Calu3 (cell line): Measurements from ENCODE around the gene FGGY. TPM values are rescaled to one million over a fixed set of nuclear protein-coding genes. Genes with fewer than 3 reads are reported as not detected.
"Not testable (repeated sequence)": the region's sequence is repeated elsewhere in the genome, so short reads cannot be mapped to it uniquely, and the experiment has no call there.

Experiments used
- BruUV-seq: library from RNA; stranded (reverse); fragments of 400-500 nt; replicated peaks from 2 replicates; lab custom pipeline; 2021; lab: Mats Ljungman, UMichigan
- CTCF ChIA-PET: fragments of 300-600 bp; sonication (Branson Sonifier 250); formaldehyde crosslinking; loops from one replicate; lab custom pipeline; 2022; ENCODE audit warnings: antibody characterized with exemption; lab: Charles Lee
- DNase-seq: peaks from one replicate; pipeline ENCODE4 v3.0.0; 2022
- H3K27ac Mint-ChIP-seq: one replicate; pipeline ENCODE4 v1.8.0; 2022; ENCODE audit warnings: mixed read lengths; ENCODE audit not compliant: unreplicated experiment
- H3K27me3 Mint-ChIP-seq: one replicate; pipeline ENCODE4 v1.8.0; 2022; ENCODE audit warnings: mixed read lengths; ENCODE audit not compliant: unreplicated experiment
- H3K36me3 Mint-ChIP-seq: one replicate; pipeline ENCODE4 v1.8.0; 2022; ENCODE audit warnings: mild to moderate bottlenecking, moderate library complexity, mixed read lengths; ENCODE audit not compliant: insufficient read depth, unreplicated experiment
- H3K4me1 Mint-ChIP-seq: one replicate; pipeline ENCODE4 v1.8.0; 2022; ENCODE audit warnings: mild to moderate bottlenecking, low read depth, mixed read lengths; ENCODE audit not compliant: unreplicated experiment
- H3K4me3 Mint-ChIP-seq: one replicate; pipeline ENCODE4 v1.8.0; 2022; ENCODE audit warnings: mild to moderate bottlenecking, low read depth, moderate library complexity, mixed read lengths; ENCODE audit not compliant: unreplicated experiment
- H3K9me3 Mint-ChIP-seq: one replicate; pipeline ENCODE4 v1.8.0; 2022; ENCODE audit warnings: low read depth, mixed read lengths; ENCODE audit not compliant: unreplicated experiment
- intact Hi-C: fragments of 100-400 bp; cut with micrococcal nuclease; formaldehyde crosslinking; loops from one replicate; pipeline ENCODE4 v1.10.0; 2022; ENCODE audit not compliant: unreplicated experiment
- total RNA-seq: library from RNA; stranded (reverse); gene quantifications from 2 replicates; pipeline ENCODE4 v1.2.3, GENCODE V29; 2022
- TF ChIP-seq, protein P1 (sequence below): fragments of 200-600 bp; IDR thresholded peaks from one replicate; pipeline ENCODE4 v1.8.0; 2022; ENCODE audit warnings: antibody characterized with exemption; ENCODE audit not compliant: unreplicated experiment

The FGGY gene
- total RNA-seq, 1 experiment from 2014 or later, result 11.1 TPM

DNA sequence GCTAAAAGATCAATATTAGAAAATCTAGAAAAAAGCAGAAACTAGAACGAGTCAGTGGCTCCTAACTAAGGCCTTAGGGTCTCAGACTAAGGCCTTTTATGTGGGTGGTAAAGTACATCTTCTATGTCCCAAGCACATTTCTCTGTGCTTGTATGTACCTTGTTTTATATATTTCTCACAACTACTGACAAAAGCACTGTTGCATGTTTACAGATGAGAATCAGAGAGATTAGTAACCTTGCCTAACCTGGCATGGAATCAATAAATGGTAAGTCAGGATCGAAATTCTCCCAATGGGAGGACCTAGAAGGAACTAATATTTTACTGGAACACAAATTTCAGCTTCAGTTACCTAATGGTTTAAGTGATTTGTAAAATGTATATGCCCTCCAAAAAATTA is 160.9 kb downstream of the FGGY start:
- Mint-ChIP-seq H3K4me1 (peaks cover 19% of the 10 kb centered on the region), H3K36me3 (no peaks in the 10 kb centered on the region), H3K27me3 (no peaks in the 10 kb centered on the region), H3K9me3 (peaks cover 3% of the 10 kb centered on the region), H3K27ac (no peak overlapping the region), H3K4me3 (no peak overlapping the region)
- TF ChIP-seq, protein P1, sequence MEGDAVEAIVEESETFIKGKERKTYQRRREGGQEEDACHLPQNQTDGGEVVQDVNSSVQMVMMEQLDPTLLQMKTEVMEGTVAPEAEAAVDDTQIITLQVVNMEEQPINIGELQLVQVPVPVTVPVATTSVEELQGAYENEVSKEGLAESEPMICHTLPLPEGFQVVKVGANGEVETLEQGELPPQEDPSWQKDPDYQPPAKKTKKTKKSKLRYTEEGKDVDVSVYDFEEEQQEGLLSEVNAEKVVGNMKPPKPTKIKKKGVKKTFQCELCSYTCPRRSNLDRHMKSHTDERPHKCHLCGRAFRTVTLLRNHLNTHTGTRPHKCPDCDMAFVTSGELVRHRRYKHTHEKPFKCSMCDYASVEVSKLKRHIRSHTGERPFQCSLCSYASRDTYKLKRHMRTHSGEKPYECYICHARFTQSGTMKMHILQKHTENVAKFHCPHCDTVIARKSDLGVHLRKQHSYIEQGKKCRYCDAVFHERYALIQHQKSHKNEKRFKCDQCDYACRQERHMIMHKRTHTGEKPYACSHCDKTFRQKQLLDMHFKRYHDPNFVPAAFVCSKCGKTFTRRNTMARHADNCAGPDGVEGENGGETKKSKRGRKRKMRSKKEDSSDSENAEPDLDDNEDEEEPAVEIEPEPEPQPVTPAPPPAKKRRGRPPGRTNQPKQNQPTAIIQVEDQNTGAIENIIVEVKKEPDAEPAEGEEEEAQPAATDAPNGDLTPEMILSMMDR, result no peak
- intact Hi-C loops, result no loop called here
- CTCF ChIA-PET, result no interaction called here
- no TSS peak for BruUV-seq
- no peak for DNase-seq

DNA sequence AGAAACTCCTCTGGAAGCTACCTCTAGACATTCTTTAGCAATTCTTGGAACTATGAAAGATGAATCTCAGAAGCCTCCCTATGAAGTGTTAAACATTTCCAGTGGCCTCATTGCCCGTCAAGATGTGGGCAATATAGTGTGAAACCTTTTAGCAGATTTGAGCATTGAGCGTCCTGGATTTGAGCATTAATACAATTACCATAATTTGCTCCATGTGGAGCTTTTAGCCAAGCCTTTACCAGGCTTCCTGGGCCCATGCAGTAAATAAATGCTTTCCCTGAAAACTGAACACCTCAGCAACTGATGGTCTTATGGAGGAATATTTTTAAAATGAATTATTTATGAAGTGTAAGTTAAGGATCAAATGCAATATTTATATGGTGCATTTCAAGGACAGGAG is 162.0 kb downstream of the FGGY start:
- no peak overlapping the region for H3K4me3 Mint-ChIP-seq
- no peaks in the 10 kb centered on the region for H3K36me3 Mint-ChIP-seq
- H3K27ac Mint-ChIP-seq, result no peak overlapping the region
- CTCF ChIA-PET, result no interaction called here
- no peak for DNase-seq
- H3K27me3 Mint-ChIP-seq, result no peaks in the 10 kb centered on the region
- peaks cover 3% of the 10 kb centered on the region for H3K9me3 Mint-ChIP-seq
- peaks cover 19% of the 10 kb centered on the region for H3K4me1 Mint-ChIP-seq
- intact Hi-C loops, result no loop called here
- BruUV-seq, result no TSS peak
- TF ChIP-seq, protein P1, result no peak

DNA sequence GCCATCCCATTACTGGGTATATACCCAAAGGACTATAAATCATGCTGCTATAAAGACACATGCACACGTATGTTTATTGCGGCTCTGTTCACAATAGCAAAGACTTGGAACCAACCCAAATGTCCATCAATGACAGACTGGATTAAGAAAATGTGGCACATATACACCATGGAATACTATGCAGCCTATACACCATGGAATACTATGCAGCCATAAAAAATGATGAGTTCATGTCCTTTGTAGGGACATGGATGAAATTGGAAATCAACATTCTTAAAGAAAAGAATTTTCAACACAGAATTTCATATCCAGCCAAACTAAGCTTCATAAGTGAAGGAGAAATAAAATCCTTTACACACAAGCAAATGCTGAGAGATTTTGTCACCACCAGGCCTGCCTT is 166.0 kb downstream of the FGGY start:
- H3K27me3 Mint-ChIP-seq, H3K4me3 Mint-ChIP-seq, DNase-seq, H3K36me3 Mint-ChIP-seq, H3K4me1 Mint-ChIP-seq, H3K9me3 Mint-ChIP-seq, CTCF ChIA-PET, H3K27ac Mint-ChIP-seq, BruUV-seq, intact Hi-C loops: not testable (repeated sequence)

DNA sequence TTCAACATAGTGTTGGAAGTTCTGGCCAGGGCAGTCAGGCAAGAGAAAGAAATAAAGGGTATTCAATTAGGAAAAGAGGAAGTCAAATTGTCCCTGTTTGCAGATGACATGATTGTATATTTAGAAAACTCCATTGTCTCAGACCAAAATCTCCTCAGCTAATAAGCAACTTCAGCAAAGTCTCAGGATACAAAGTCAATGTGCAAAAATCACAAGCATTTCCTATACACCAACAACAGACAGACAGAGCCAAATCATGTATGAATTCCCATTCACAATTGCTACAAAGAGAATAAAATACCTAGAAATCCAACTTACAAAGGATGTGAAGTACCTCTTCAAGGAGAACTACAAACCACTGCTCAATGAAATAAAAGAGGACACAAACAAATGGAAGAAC is 168.6 kb downstream of the FGGY start:
- H3K27ac Mint-ChIP-seq, CTCF ChIA-PET, intact Hi-C loops, BruUV-seq, H3K4me1 Mint-ChIP-seq, H3K9me3 Mint-ChIP-seq, H3K4me3 Mint-ChIP-seq, DNase-seq, H3K36me3 Mint-ChIP-seq, H3K27me3 Mint-ChIP-seq: not testable (repeated sequence)

DNA sequence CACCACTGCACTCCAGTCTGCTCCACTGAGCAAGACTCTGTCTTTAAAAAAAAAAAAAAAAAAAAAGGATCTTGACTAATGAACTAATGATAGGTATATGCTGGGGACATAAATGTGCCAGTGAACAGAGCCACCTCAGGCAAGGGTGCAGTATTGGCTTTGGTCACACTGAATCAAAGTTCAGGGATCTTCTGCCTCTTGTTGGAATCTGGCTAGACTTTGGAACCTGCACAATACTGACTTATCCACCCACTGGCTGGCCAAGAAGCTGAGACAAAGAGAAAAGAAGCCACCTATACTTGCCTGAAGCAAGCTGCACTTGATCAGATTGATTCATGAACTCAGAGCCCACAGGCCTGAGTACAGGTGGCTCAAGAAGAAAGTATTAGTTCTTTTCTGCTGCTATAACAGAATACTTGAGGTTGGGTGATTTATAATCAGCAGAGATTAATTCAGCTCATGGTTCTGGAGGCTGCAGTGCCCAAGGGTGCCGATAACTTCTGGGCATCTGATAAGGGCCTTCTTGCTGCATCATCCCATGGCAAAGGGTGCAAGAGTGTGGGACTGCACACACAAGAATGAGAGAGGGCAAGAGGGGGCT is 172.0 kb downstream of the FGGY start:
- no TSS peak for BruUV-seq
- no peak for DNase-seq
- H3K9me3 Mint-ChIP-seq, result peaks cover 7% of the 10 kb centered on the region
- no peaks in the 10 kb centered on the region for H3K27me3 Mint-ChIP-seq
- H3K27ac Mint-ChIP-seq, result no peak overlapping the region
- TF ChIP-seq, protein P1, result no peak
- H3K36me3 Mint-ChIP-seq, result no peaks in the 10 kb centered on the region
- no peak overlapping the region for H3K4me3 Mint-ChIP-seq
- CTCF ChIA-PET, result interaction anchor here (0.8 kb wide), 1 partner anchor 31 kb away, joined by 6 read pairs; no protein-coding TSS in a partner anchor
- H3K4me1 Mint-ChIP-seq, result no peaks in the 10 kb centered on the region
- intact Hi-C loops, result no loop called here

DNA sequence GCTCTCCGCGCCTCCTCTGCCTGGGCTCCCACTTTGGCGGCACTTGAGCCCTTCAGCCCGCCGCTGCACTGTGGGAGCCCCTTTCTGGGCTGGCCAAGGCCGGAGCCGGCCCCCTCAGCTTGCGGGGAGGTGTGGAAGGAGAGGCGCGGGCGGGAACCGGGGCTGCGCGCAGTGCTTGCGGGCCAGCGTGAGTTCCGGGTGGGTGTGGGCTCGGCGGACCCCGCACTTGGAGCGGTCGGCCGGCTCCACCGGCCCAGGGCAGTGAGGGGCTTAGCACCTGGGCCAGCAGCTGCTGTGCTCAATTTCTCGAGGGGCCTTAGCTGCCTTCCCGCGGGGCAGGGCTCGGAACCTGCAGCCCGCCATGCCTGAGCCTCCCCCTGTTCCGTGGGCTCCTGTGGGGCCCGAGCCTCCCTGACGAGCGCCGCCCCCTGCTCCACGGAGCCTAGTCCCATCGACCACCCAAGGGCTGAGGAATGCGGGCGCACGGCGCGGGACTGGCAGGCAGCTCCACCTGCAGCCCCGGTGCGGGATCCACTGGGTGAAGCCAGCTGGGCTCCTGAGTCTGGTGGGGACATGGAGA is 175.2 kb downstream of the FGGY start:
- H3K27me3 Mint-ChIP-seq, CTCF ChIA-PET, BruUV-seq, H3K36me3 Mint-ChIP-seq, DNase-seq, intact Hi-C loops, H3K9me3 Mint-ChIP-seq, H3K4me3 Mint-ChIP-seq, H3K27ac Mint-ChIP-seq: not testable (repeated sequence)
- H3K4me1 Mint-ChIP-seq, result peaks cover 13% of the 10 kb centered on the region
